ENCODE data around the gene CGRRF1.

Gene CGRRF1

GRCh38 chr14:54493293-54493692, 16.4 kb upstream of the CGRRF1 start:
- DNase-seq (ENCODE audit: low spot score) (no peak), ATAC-seq (ENCODE audit: low read depth) (no peak)
- peaks cover 4% of the 10 kb centered on the region for H3K4me1 ChIP-seq (ENCODE audit: insufficient read depth, poor library complexity, severe bottlenecking)
- H3K9me3 ChIP-seq (ENCODE audit: severe bottlenecking), result no peaks in the 10 kb centered on the region
- H3K36me3 ChIP-seq (ENCODE audit: low read depth), result no peaks in the 10 kb centered on the region
- peak; percentile 24 for TF ChIP-seq CTCF (IDR thresholded peaks at IDR 0.05; ENCODE audit: poor library complexity, severe bottlenecking)
- no peak overlapping the region for H3K4me3 ChIP-seq (ENCODE audit: severe bottlenecking)
- H3K27me3 ChIP-seq (ENCODE audit: insufficient read depth, poor library complexity, severe bottlenecking), result no peaks in the 10 kb centered on the region
- H3K27ac ChIP-seq (ENCODE audit: poor library complexity, severe bottlenecking), result no peak overlapping the region

GRCh38 chr14:54497224-54497623, 12.5 kb upstream of the CGRRF1 start:
- Histone ChIP-seq H3K9me3 (ENCODE audit: severe bottlenecking) (no peaks in the 10 kb centered on the region), H3K4me3 (ENCODE audit: severe bottlenecking) (no peak overlapping the region), H3K4me1 (ENCODE audit: insufficient read depth, poor library complexity, severe bottlenecking) (no peaks in the 10 kb centered on the region), H3K36me3 (ENCODE audit: low read depth) (no peaks in the 10 kb centered on the region), H3K27ac (ENCODE audit: poor library complexity, severe bottlenecking) (no peak overlapping the region), H3K27me3 (ENCODE audit: insufficient read depth, poor library complexity, severe bottlenecking) (no peaks in the 10 kb centered on the region)
- TF ChIP-seq CTCF (IDR thresholded peaks at IDR 0.05; ENCODE audit: poor library complexity, severe bottlenecking), result no peak
- ATAC-seq (ENCODE audit: low read depth), result no peak
- DNase-seq (ENCODE audit: low spot score), result no peak

- Histone ChIP-seq H3K36me3 (ENCODE audit: low read depth) (no peaks in the 10 kb centered on the region), H3K27me3 (ENCODE audit: insufficient read depth, poor library complexity, severe bottlenecking) (no peaks in the 10 kb centered on the region), H3K4me1 (ENCODE audit: insufficient read depth, poor library complexity, severe bottlenecking) (no peaks in the 10 kb centered on the region), H3K27ac (ENCODE audit: poor library complexity, severe bottlenecking) (no peak overlapping the region), H3K9me3 (ENCODE audit: severe bottlenecking) (no peaks in the 10 kb centered on the region), H3K4me3 (ENCODE audit: severe bottlenecking) (no peak overlapping the region)
- no peak for TF ChIP-seq CTCF (IDR thresholded peaks at IDR 0.05; ENCODE audit: poor library complexity, severe bottlenecking)
- ATAC-seq (ENCODE audit: low read depth) (no peak), DNase-seq (ENCODE audit: low spot score) (no peak)
Observed at GRCh38 chr14:54498095-54498531, 11.6 kb upstream of the CGRRF1 start.

- H3K4me1 ChIP-seq (ENCODE audit: insufficient read depth, poor library complexity, severe bottlenecking), result no peaks in the 10 kb centered on the region
- ATAC-seq (ENCODE audit: low read depth) (no peak), DNase-seq (ENCODE audit: low spot score) (no peak)
- no peaks in the 10 kb centered on the region for H3K9me3 ChIP-seq (ENCODE audit: severe bottlenecking)
- no peaks in the 10 kb centered on the region for H3K36me3 ChIP-seq (ENCODE audit: low read depth)
- H3K27ac ChIP-seq (ENCODE audit: poor library complexity, severe bottlenecking), result no peak overlapping the region
- H3K4me3 ChIP-seq (ENCODE audit: severe bottlenecking), result no peak overlapping the region
- TF ChIP-seq CTCF (IDR thresholded peaks at IDR 0.05; ENCODE audit: poor library complexity, severe bottlenecking), result no peak
- H3K27me3 ChIP-seq (ENCODE audit: insufficient read depth, poor library complexity, severe bottlenecking), result no peaks in the 10 kb centered on the region
Observed at GRCh38 chr14:54498579-54498978, 11.1 kb upstream of the CGRRF1 start.

GRCh38 chr14:54500744-54501143, 9.0 kb upstream of the CGRRF1 start:
- no peak for TF ChIP-seq CTCF (IDR thresholded peaks at IDR 0.05; ENCODE audit: poor library complexity, severe bottlenecking)
- ATAC-seq (ENCODE audit: low read depth) (no peak), DNase-seq (ENCODE audit: low spot score) (no peak)

More at GRCh38 chr14:54500744-54501143, 9.0 kb upstream of the CGRRF1 start:
- Histone ChIP-seq H3K4me3 (ENCODE audit: severe bottlenecking) (no peak overlapping the region), H3K4me1 (ENCODE audit: insufficient read depth, poor library complexity, severe bottlenecking) (no peaks in the 10 kb centered on the region), H3K27me3 (ENCODE audit: insufficient read depth, poor library complexity, severe bottlenecking) (no peaks in the 10 kb centered on the region), H3K27ac (ENCODE audit: poor library complexity, severe bottlenecking) (no peak overlapping the region), H3K9me3 (ENCODE audit: severe bottlenecking) (no peaks in the 10 kb centered on the region), H3K36me3 (ENCODE audit: low read depth) (no peaks in the 10 kb centered on the region)
